Small intestine (tissue), 7 donors: ENCODE results near the gene ZNF783. TPM values are rescaled to one million over a fixed set of nuclear protein-coding genes. Genes with fewer than 3 reads are reported as not detected.
A peak's percentile ranks its signal among the peaks of the same experiment; 100 is the strongest.

Experiments
- DNase-seq, 2 donors: peaks; one replicate each; pipeline versions ENCODE4 v3.0.0 to v3.0.0-alpha.2; 2013
- FAIRE-seq: peaks from 2 replicates; lab custom pipeline; 2012; peaks lifted over from hg19 to GRCh38; lab: Jason Lieb, UNC
- H3K27ac ChIP-seq, 3 donors: one replicate each; pipeline ENCODE4 v1.5.1; 2013; ENCODE audit warnings: low read length in 2 of 3, mild to moderate bottlenecking in 2 of 3, control low read depth in 1 of 3, inconsistent platforms in 1 of 3, low read depth in 1 of 3, moderate library complexity in 1 of 3
- H3K27me3 ChIP-seq, 3 donors: one replicate each; pipeline ENCODE4 v1.6.1; 2013; ENCODE audit warnings: low read length in 3 of 3, inconsistent platforms in 1 of 3; ENCODE audit not compliant: control insufficient read depth in 3 of 3, insufficient read depth in 3 of 3
- H3K36me3 ChIP-seq, 3 donors: one replicate each; pipeline ENCODE4 v1.6.1; 2013; ENCODE audit warnings: low read length in 3 of 3, inconsistent platforms in 1 of 3, low read depth in 1 of 3, mild to moderate bottlenecking in 1 of 3, moderate library complexity in 1 of 3; ENCODE audit not compliant: control insufficient read depth in 3 of 3, insufficient read depth in 2 of 3
- H3K4me1 ChIP-seq, 3 donors: one replicate each; pipeline ENCODE4 v1.6.1; 2013; ENCODE audit warnings: low read length in 2 of 3, inconsistent platforms in 1 of 3, low read depth in 1 of 3, mild to moderate bottlenecking in 1 of 3, moderate library complexity in 1 of 3; ENCODE audit not compliant: control insufficient read depth in 3 of 3, insufficient read depth in 2 of 3
- H3K4me3 ChIP-seq, 3 donors: one replicate each; pipeline ENCODE4 v1.5.1; 2013; ENCODE audit warnings: low read length in 3 of 3, control low read depth in 1 of 3, inconsistent platforms in 1 of 3, low read depth in 1 of 3, mild to moderate bottlenecking in 1 of 3, moderate library complexity in 1 of 3
- H3K9me3 ChIP-seq, 2 donors: one replicate each; pipeline ENCODE4 v1.6.1; 2013; ENCODE audit warnings: low read depth in 1 of 2, low read length in 1 of 2; ENCODE audit not compliant: control insufficient read depth in 2 of 2, insufficient read depth in 1 of 2
- WGBS, 3 donors: extraction: QIAGEN DNeasy Blood & Tissue Kit; methylation state at CpG; one replicate each; pipeline ENCODE4 v1.1.7; 2013; 5-methylcytosine and 5-hydroxymethylcytosine counted together
- polyA plus RNA-seq, 4 donors: library from polyadenylated mRNA; stranded (reverse) in 3 of 4; unstranded in 1 of 4; fragments of 200-250 nt in 3 of 4; fragments of 120-200 nt in 1 of 4; gene quantifications; one replicate each; pipeline versions ENCODE4 v1.2.1 to v1.2.3, GENCODE V29; 2013
- donor health status: healthy with polysubstance abuse.
- donor health status: control.
- donor health status: control.
- donor health status: Bipolar disorder and iron deficiency.
- donor health status: healthy.

Gene ZNF783
- polyA plus RNA-seq, 4 donors = 3.2 to 9.8 (median 5.0) TPM

- FAIRE-seq = no peak
- peak overlapping the region in 2 of 3 donors; percentile 46 to 55 for H3K4me3 ChIP-seq
- H3K36me3 ChIP-seq = peaks cover 0 to 43% (median 0%) of the 10 kb centered on the region in 3 donors
- no peaks in the 10 kb centered on the region for H3K9me3 ChIP-seq
- H3K27me3 ChIP-seq = no peaks in the 10 kb centered on the region
- H3K27ac ChIP-seq = no peak overlapping the region
- peaks cover 0 to 3% (median 3%) of the 10 kb centered on the region in 3 donors for H3K4me1 ChIP-seq
- 0 to 3% (median 1%) methylated on average over 43 to 66 of the region's 66 CpGs for WGBS, 3 donors
- DNase-seq = peak; percentile 97
These were observed 23.0 kb downstream of the ZNF783 start for GRCh38 chr7:149284850-149285585.

- no peak for FAIRE-seq
- H3K36me3 ChIP-seq = peaks cover 0 to 41% (median 0%) of the 10 kb centered on the region in 3 donors
- peak overlapping the region in 2 of 3 donors; percentile 46 to 55 for H3K4me3 ChIP-seq
- peaks cover 0 to 3% (median 3%) of the 10 kb centered on the region in 3 donors for H3K4me1 ChIP-seq
- 6 to 12% (median 10%) methylated on average over 11 of the region's 11 CpGs for WGBS, 3 donors
- no peaks in the 10 kb centered on the region for H3K9me3 ChIP-seq
- peak in 1 of 2 donors; percentile 19 for DNase-seq
- no peaks in the 10 kb centered on the region for H3K27me3 ChIP-seq
- H3K27ac ChIP-seq = no peak overlapping the region
These were observed 23.6 kb downstream of the ZNF783 start for GRCh38 chr7:149285603-149286002.

GRCh38 chr7:149286811-149287400 is 24.9 kb downstream of the ZNF783 start:
- WGBS, 3 donors = 74 to 88% (median 81%) methylated on average over 6 of the region's 6 CpGs
- H3K27ac ChIP-seq = no peak overlapping the region
- H3K27me3 ChIP-seq = no peaks in the 10 kb centered on the region
- H3K36me3 ChIP-seq = peaks cover 0 to 36% (median 0%) of the 10 kb centered on the region in 3 donors
- no peaks in the 10 kb centered on the region for H3K9me3 ChIP-seq
- no peak overlapping the region for H3K4me3 ChIP-seq
- DNase-seq (no peak), FAIRE-seq (no peak)
- peaks cover 0 to 3% (median 3%) of the 10 kb centered on the region in 3 donors for H3K4me1 ChIP-seq

- Histone ChIP-seq H3K27ac (no peak overlapping the region), H3K27me3 (no peaks in the 10 kb centered on the region), H3K36me3 (peaks cover 0 to 34% (median 0%) of the 10 kb centered on the region in 3 donors), H3K4me1 (peaks cover 0 to 3% (median 3%) of the 10 kb centered on the region in 3 donors), H3K4me3 (no peak overlapping the region), H3K9me3 (no peaks in the 10 kb centered on the region)
- no peak for DNase-seq
- 94 to 98% (median 95%) methylated on average over 10 of the region's 10 CpGs for WGBS, 3 donors
- no peak for FAIRE-seq
These were observed 25.6 kb downstream of the ZNF783 start for GRCh38 chr7:149287622-149288021.

GRCh38 chr7:149289262-149289661 is 27.3 kb downstream of the ZNF783 start:
- Histone ChIP-seq H3K36me3 (peaks cover 0 to 37% (median 0%) of the 10 kb centered on the region in 3 donors), H3K27me3 (no peaks in the 10 kb centered on the region), H3K4me1 (peaks cover 0 to 3% (median 3%) of the 10 kb centered on the region in 3 donors), H3K4me3 (no peak overlapping the region), H3K27ac (no peak overlapping the region), H3K9me3 (no peaks in the 10 kb centered on the region)
- 92 to 95% (median 94%) methylated on average over 8 of the region's 8 CpGs for WGBS, 3 donors
- DNase-seq (no peak), FAIRE-seq (no peak)

GRCh38 chr7:149289856-149290255 is 27.9 kb downstream of the ZNF783 start:
- Histone ChIP-seq H3K36me3 (peaks cover 0 to 35% (median 0%) of the 10 kb centered on the region in 3 donors), H3K4me3 (no peak overlapping the region), H3K27me3 (no peaks in the 10 kb centered on the region), H3K27ac (no peak overlapping the region), H3K4me1 (peaks cover 0 to 3% (median 3%) of the 10 kb centered on the region in 3 donors), H3K9me3 (no peaks in the 10 kb centered on the region)
- FAIRE-seq = no peak
- 97 to 99% (median 98%) methylated on average over 4 of the region's 4 CpGs for WGBS, 3 donors
- no peak for DNase-seq

GRCh38 chr7:149291036-149291780 is 29.2 kb downstream of the ZNF783 start:
- no peaks in the 10 kb centered on the region for H3K27me3 ChIP-seq
- no peak overlapping the region for H3K4me3 ChIP-seq
- FAIRE-seq = no peak
- 76 to 82% (median 76%) methylated on average over 13 of the region's 13 CpGs for whole genome bisulfite sequencing, 3 donors
- no peaks in the 10 kb centered on the region for H3K4me1 ChIP-seq
- no peak for DNase-seq
- no peaks in the 10 kb centered on the region for H3K9me3 ChIP-seq
- peaks cover 0 to 45% (median 0%) of the 10 kb centered on the region in 3 donors for H3K36me3 ChIP-seq
- no peak overlapping the region for H3K27ac ChIP-seq

- H3K4me3 ChIP-seq = no peak overlapping the region
- no peaks in the 10 kb centered on the region for H3K27me3 ChIP-seq
- H3K27ac ChIP-seq = no peak overlapping the region
- H3K36me3 ChIP-seq = peaks cover 0 to 47% (median 0%) of the 10 kb centered on the region in 3 donors
- WGBS, 3 donors = 90 to 91% (median 91%) methylated on average over 16 of the region's 16 CpGs
- no peak for DNase-seq
- H3K4me1 ChIP-seq = no peaks in the 10 kb centered on the region
- no peak for FAIRE-seq
- no peaks in the 10 kb centered on the region for H3K9me3 ChIP-seq
These were observed 29.9 kb downstream of the ZNF783 start for GRCh38 chr7:149291781-149292461.
